Left ventricle myocardium inferior (tissue), 1 donor: ENCODE measurements around the gene PPIF. TPM values are rescaled to one million over a fixed set of nuclear protein-coding genes. Genes with fewer than 3 reads are reported as not detected.

Experiments
- DNase-seq: peaks from one replicate; pipeline ENCODE4 v3.0.0-alpha.2; 2020
- H3K27ac ChIP-seq: fragments of 200-600 bp; replicated peaks from 2 replicates; pipeline ENCODE4 v1.8.0; 2021
- H3K27me3 ChIP-seq: fragments of 200-600 bp; 2 replicates; pipeline ENCODE4 v1.8.0; 2021; ENCODE audit warnings: low read depth
- H3K36me3 ChIP-seq: fragments of 200-600 bp; 2 replicates; pipeline ENCODE4 v1.8.0; 2021
- H3K4me1 ChIP-seq: fragments of 200-600 bp; 2 replicates; pipeline ENCODE4 v1.8.0; 2021
- H3K4me3 ChIP-seq: fragments of 200-600 bp; 2 replicates; pipeline ENCODE4 v1.8.0; 2021; ENCODE audit warnings: mild to moderate bottlenecking, moderate library complexity
- H3K9me3 ChIP-seq: fragments of 200-600 bp; replicated peaks from 2 replicates; pipeline ENCODE4 v1.8.0; 2021
- CTCF ChIP-seq: fragments of 200-600 bp; IDR thresholded peaks from 2 replicates; pipeline ENCODE4 v1.8.0; 2021; ENCODE audit warnings: antibody characterized with exemption, mild to moderate bottlenecking, borderline replicate concordance
- intact Hi-C: fragments of 100-400 bp; cut with micrococcal nuclease; formaldehyde crosslinking; loops from one replicate; pipeline ENCODE4 v1.11.0; 2022
- total RNA-seq: library from RNA; stranded (reverse); fragmentation: NEBNext Ultra II Directional; extraction: Animal tissue kit (Norgen Biotek cat#: 25700); gene quantifications from one replicate; pipeline ENCODE4 v1.2.1, GENCODE V29; 2021
- donor health status: DM: no; HTN: yes; CAD: no; lungs with severe emphysema.

PPIF gene
- total RNA-seq, 1 donor from 2014 or later, result 150 TPM

GRCh38 chr10:79311581-79312407 is 35.5 kb upstream of the PPIF start:
- peak; percentile 12 for DNase-seq
- Histone ChIP-seq H3K27me3 (no peaks in the 10 kb centered on the region), H3K36me3 (peaks cover 83% of the 10 kb centered on the region), H3K4me1 (peaks cover 14% of the 10 kb centered on the region), H3K9me3 (no peaks in the 10 kb centered on the region), H3K27ac (peak overlapping the region; percentile 15), H3K4me3 (no peak overlapping the region)
- intact Hi-C loops, result no loop called here
- TF ChIP-seq CTCF, result no peak

- Histone ChIP-seq H3K27me3 (no peaks in the 10 kb centered on the region), H3K9me3 (no peaks in the 10 kb centered on the region), H3K4me1 (peaks cover 21% of the 10 kb centered on the region), H3K4me3 (no peak overlapping the region), H3K36me3 (peaks cover 74% of the 10 kb centered on the region), H3K27ac (no peak overlapping the region)
- no peak for TF ChIP-seq CTCF
- intact Hi-C loops, result no loop called here
- no peak for DNase-seq
Measured at GRCh38 chr10:79312601-79313187, 34.6 kb upstream of the PPIF start.

GRCh38 chr10:79313320-79313719 is 33.9 kb upstream of the PPIF start:
- no peak for DNase-seq
- intact Hi-C loops, result no loop called here
- Histone ChIP-seq H3K4me3 (no peak overlapping the region), H3K27ac (no peak overlapping the region), H3K9me3 (no peaks in the 10 kb centered on the region), H3K36me3 (peaks cover 67% of the 10 kb centered on the region), H3K4me1 (peaks cover 26% of the 10 kb centered on the region), H3K27me3 (no peaks in the 10 kb centered on the region)
- no peak for TF ChIP-seq CTCF

GRCh38 chr10:79313911-79314439 is 33.3 kb upstream of the PPIF start:
- intact Hi-C loops, result no loop called here
- no peak for DNase-seq

More at GRCh38 chr10:79313911-79314439, 33.3 kb upstream of the PPIF start:
- peaks cover 26% of the 10 kb centered on the region for H3K4me1 ChIP-seq
- no peaks in the 10 kb centered on the region for H3K9me3 ChIP-seq
- TF ChIP-seq CTCF, result no peak
- no peaks in the 10 kb centered on the region for H3K27me3 ChIP-seq
- peaks cover 61% of the 10 kb centered on the region for H3K36me3 ChIP-seq
- H3K27ac ChIP-seq, result no peak overlapping the region
- no peak overlapping the region for H3K4me3 ChIP-seq
